H1 (cell line): ENCODE data around the gene ANKRD13B.
A peak's percentile ranks its signal among the peaks of the same experiment; 100 is the strongest.

ENCODE experiments used
- CHD2 ChIP-seq: IDR thresholded peaks from 2 replicates; pipeline ENCODE4 v1.6.1; 2012; ENCODE audit warnings: low read length, improper control_type of control experiment
- EGR1 ChIP-seq: IDR thresholded peaks from 2 replicates; pipeline ENCODE4 v1.6.1; 2011; ENCODE audit warnings: low read depth, low read length, borderline replicate concordance
- POLR2A ChIP-seq, 2 experiments: IDR thresholded peaks; 1 replicate in 1 of 2; 2 replicates in 1 of 2; pipeline ENCODE4 v1.6.1; 2011; ENCODE audit warnings: low read depth in 2 of 2, low read length in 2 of 2, mild to moderate bottlenecking in 2 of 2; ENCODE audit errors: control extremely low read depth in 1 of 2
- RFX5 ChIP-seq: IDR thresholded peaks from 2 replicates; pipeline ENCODE4 v1.6.1; 2011; ENCODE audit warnings: low read depth, low read length, improper control_type of control experiment, borderline replicate concordance
- SIN3A ChIP-seq, 2 experiments: IDR thresholded peaks in 1 of 2; conservative IDR thresholded peaks in 1 of 2; 2 replicates each; pipeline ENCODE4 v1.6.1; 2011 to 2012; ENCODE audit warnings: low read length in 2 of 2, improper control_type of control experiment in 1 of 2, low read depth in 1 of 2, mild to moderate bottlenecking in 1 of 2
- SRF ChIP-seq: IDR thresholded peaks from 2 replicates; pipeline ENCODE4 v1.6.1; 2011; ENCODE audit warnings: mild to moderate bottlenecking, low read depth, low read length, moderate library complexity
- YY1 ChIP-seq: IDR thresholded peaks from 2 replicates; pipeline ENCODE4 v1.6.1; 2011; ENCODE audit warnings: low read depth, mild to moderate bottlenecking, low read length
- ZNF274 ChIP-seq: IDR thresholded peaks from 2 replicates; pipeline ENCODE4 v1.7.0; 2012; ENCODE audit warnings: low read length, borderline replicate concordance; ENCODE audit errors: extremely low read depth
- TF ChIP-seq, protein P1 (sequence below): IDR thresholded peaks from 2 replicates; pipeline ENCODE4 v1.6.1; 2011; ENCODE audit warnings: low read depth, mild to moderate bottlenecking, low read length; ENCODE audit not compliant: insufficient read depth
- TF ChIP-seq, protein P2 (sequence below), 3 experiments: IDR thresholded peaks; 1 replicate in 2 of 3; 2 replicates in 1 of 3; pipeline versions ENCODE4 v1.5.1 to v1.6.1; 2011; ENCODE audit warnings: low read length in 3 of 3, mild to moderate bottlenecking in 3 of 3, inconsistent platforms in 2 of 3, low read depth in 1 of 3, moderate library complexity in 1 of 3; ENCODE audit not compliant: insufficient read depth in 1 of 3; ENCODE audit errors: control extremely low read depth in 1 of 3
- TF ChIP-seq, protein P3 (sequence below): IDR thresholded peaks from 2 replicates; pipeline ENCODE4 v1.6.1; 2012; ENCODE audit warnings: inconsistent platforms

DNA sequence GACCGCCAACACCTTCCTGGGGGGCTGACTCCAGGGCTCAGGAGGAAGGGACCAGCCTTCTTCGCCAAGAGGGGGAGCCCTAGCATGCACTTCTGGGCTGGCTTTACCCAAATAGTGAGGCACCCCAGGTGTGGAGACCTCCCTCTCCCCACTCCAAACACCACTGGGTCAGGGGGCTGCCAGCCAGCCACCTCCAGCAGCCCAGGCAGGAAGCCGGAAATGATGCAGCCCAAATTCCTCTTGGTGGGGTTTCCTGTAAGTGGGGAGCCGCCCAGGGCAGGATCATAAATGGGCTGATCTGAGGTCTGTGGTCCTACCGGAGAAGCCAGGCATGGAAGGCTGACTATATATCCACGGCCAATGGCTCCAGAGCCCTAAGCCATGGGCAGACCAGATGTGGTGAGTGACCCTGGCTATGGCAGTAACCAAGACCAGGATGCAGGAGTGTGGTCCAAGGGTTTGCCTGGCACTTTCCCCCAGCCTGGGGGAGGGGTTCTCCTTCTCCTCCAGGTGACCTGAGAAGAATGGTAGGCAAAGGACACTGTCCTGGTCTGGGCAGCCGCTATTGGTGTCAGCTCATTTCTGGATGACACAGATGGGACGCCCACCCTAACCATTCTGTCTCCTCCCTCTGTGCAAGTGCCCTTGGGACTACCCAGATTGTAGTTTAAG lies 7.7 kb upstream of the ANKRD13B start:
- TF ChIP-seq RFX5 (no peak), EGR1 (no peak), SRF (no peak), SIN3A (conservative IDR thresholded peaks at IDR 0.05 in 1 of 2, IDR thresholded peaks at IDR 0.05 in 1 of 2; ENCODE audit: low read depth in 1 of 2, low read length in 2 of 2) (no peak), CHD2 (no peak), POLR2A (IDR thresholded peaks at IDR 0.05; ENCODE audit: control extremely low read depth in 1 of 2, low read depth in 2 of 2, low read length in 2 of 2) (no peak), YY1 (no peak), ZNF274 (no peak)
- TF ChIP-seq, protein P1, sequence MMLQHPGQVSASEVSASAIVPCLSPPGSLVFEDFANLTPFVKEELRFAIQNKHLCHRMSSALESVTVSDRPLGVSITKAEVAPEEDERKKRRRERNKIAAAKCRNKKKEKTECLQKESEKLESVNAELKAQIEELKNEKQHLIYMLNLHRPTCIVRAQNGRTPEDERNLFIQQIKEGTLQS, result no peak
- TF ChIP-seq, protein P2, sequence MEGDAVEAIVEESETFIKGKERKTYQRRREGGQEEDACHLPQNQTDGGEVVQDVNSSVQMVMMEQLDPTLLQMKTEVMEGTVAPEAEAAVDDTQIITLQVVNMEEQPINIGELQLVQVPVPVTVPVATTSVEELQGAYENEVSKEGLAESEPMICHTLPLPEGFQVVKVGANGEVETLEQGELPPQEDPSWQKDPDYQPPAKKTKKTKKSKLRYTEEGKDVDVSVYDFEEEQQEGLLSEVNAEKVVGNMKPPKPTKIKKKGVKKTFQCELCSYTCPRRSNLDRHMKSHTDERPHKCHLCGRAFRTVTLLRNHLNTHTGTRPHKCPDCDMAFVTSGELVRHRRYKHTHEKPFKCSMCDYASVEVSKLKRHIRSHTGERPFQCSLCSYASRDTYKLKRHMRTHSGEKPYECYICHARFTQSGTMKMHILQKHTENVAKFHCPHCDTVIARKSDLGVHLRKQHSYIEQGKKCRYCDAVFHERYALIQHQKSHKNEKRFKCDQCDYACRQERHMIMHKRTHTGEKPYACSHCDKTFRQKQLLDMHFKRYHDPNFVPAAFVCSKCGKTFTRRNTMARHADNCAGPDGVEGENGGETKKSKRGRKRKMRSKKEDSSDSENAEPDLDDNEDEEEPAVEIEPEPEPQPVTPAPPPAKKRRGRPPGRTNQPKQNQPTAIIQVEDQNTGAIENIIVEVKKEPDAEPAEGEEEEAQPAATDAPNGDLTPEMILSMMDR (IDR thresholded peaks at IDR 0.05; ENCODE audit: control extremely low read depth in 1 of 3, insufficient read depth in 1 of 3, low read depth in 1 of 3, low read length in 3 of 3), result peak; percentile 35 to 72 (median 53)
- TF ChIP-seq, protein P3, sequence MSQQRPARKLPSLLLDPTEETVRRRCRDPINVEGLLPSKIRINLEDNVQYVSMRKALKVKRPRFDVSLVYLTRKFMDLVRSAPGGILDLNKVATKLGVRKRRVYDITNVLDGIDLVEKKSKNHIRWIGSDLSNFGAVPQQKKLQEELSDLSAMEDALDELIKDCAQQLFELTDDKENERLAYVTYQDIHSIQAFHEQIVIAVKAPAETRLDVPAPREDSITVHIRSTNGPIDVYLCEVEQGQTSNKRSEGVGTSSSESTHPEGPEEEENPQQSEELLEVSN, result no peak
